Measurements from ENCODE around the gene ARL6IP5.

ARL6IP5 gene

DNA sequence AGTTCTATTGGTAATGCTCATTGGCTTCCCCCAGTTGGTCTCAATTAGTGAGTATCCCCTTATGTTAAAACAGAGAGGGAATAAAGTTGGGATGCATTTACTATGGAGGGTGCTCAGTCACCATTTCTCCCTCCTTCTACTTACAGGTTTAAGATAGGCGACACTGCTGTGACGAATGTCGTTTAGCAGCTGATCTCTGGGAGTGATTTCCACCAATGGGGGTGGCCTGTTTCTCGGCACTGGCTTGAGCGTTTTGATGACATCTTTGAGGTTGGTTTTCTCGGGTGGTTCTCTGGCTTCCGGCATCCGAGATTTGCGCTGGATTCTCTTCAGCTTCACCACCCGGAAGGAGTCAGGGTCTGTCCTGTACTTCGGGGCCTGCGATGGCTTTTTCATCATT, 33.8 kb downstream of the ARL6IP5 start:
- no peak for DNase-seq

DNA sequence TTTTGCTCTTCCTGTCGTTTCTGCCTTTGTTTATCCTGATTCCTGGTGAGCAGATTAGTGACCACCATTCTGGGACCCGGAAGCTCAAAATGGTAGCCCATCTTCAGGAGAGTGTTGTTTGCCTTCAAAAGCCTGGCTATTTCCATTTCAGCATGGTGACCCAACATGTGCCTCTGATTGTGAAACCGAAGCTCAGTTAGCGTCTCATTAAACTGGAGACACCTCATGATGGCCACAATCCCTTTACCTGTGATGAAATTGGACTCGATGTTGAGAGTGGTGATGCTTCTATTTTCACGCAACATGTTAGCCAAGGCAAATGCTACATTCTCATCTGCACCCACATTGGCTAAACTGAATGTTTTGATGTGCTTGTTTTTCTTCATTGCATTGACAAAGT, 34.4 kb downstream of the ARL6IP5 start:
- DNase-seq = no peak

DNA sequence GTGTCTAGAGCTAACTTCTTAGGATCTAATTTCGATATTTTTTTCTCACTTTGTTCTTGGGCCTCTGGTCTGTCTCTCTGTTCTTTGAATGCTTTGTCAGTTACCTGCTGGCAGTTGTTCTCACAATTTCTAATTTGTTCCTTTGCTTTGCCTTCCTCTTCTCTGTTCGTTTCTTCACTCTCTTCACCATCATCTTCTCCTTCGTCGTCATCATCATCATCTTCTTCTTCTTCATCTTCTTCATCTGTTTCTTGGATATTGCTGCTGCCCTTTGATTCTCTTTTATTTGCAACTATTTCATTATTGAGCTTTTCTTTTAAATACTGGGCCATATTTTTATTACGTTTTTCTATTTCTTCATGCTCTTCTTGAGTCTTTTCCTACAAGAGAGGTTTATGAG, 34.9 kb downstream of the ARL6IP5 start:
- no peak for DNase-seq

DNA sequence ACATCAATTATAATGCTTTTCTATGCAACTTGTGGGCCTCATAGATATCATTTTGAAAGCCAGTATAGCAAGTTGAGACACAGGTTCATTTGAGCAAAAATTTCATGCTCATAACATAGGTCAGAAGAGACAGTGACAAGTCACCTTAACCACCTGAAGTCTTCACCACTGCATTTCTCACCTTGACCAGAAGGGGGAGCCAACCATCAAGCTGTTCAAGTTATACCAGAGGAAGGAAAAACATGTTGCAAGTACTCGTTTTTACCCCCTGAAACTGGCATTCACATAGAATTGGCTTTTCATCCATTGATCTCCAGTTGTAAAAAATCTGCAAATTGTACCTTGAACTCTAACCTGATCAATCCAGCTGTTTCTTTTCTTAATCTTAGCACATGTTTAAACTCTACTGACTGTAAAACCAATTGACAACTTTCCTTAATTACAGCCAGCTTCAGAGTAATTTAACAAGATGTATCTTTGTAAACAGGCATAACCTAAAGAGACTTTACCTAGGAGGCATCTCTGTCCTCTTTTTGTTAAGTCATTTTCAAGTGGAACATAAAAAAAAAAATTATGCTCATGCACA, 36.2 kb downstream of the ARL6IP5 start:
- peak; percentile 78 to 85 for DNase-seq

DNA sequence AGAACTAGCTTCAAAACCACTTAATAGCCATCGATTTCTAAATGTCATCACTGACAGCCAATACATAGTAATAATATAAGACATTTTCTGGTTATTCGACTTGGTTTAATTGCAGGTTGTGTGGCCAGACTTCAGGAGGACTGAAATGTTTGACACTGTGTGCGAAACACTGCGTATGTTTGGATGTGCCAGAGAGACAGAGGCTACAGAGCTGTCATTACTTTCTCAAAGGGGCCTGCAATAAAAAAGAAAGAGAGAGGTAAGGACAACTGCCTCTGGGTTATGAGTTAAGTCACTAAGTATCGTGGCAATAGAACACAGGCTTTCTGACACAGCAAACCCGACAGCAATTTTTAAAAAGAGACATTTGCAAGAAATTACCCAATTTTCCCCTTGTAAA, 36.8 kb downstream of the ARL6IP5 start:
- no peak for DNase-seq

DNA sequence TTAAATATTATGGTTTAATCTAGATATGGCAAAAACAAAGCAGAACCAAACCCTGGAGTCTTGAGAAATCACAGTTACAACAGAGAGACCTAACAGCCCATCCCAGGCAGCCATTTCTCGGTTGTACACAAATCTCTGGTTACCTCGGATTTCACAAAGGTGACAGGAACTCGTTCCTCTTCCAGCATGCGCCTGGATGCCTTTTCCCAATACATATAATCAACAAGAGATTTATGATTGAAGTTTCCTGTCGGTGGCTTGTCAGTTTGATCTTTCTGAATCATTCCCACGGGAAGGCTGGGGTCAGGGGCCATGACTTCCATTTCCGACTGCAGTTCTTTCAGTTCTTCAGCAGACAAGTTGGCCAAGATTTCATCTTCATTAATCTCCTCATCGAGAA, 37.2 kb downstream of the ARL6IP5 start:
- DNase-seq = no peak

DNA sequence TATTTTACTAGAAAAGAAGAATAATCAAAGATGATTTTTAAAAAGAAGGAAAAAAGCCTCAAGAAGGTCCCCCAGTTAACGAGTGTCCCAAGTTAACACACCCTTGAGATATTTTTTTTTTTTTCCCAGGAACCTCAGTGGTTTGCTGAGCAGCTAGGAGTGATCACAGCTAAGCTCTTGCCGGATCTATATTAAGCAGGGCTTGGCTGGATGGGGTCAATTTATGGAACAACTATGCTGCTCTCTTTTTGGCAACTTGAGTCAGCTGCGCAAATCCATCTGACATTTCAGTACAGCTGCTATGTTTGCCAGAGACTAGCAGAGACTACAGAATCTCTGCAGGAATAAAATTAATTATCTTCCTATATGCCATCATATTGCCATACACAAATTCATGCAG, 37.7 kb downstream of the ARL6IP5 start, which contains the start of gene LMOD3:
Gene LMOD3, minus strand, starts transcription at position 193 of the 400 bp plus-strand sequence. CDS start 209 bp downstream, outside the sequence.
- DNase-seq = no peak

DNA sequence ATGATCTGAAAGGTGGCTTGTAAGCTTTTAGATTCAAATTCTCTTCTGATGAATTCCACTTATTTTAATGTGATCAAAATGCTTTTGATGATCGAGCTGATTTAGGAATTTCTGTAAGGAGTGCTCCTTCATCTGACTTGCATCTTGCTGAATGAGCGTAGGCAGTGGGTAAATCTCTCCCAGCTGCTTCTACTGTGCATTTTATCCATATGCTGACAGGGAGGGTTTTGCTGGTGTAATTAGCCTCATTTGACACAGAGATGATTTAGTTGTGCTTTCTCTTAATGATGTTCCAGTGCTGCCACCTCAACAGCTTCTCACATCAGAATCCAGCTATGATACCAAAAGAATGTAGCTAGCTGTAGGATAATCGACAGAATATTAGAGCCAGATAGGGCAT, 41.5 kb downstream of the ARL6IP5 start:
- no peak for DNase-seq

DNA sequence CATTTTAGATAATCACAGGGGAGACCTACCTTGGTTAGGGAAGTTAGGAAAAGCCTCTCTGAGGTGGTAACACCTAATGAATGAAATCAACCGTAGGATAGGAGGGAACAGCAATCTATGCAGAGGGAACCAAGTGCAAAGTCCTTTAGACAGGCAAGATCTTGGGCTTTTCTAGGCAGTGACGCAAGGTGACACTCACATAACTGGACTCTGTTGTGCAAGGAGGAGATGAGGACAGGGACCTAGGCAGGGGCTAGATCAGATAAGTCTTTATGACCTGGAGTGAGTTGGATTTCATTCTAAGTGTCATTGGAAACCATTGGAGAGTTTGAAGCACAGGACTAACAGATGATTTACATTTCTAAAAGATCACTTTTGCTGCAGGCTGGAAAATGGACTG, 42.3 kb downstream of the ARL6IP5 start:
- DNase-seq = no peak

DNA sequence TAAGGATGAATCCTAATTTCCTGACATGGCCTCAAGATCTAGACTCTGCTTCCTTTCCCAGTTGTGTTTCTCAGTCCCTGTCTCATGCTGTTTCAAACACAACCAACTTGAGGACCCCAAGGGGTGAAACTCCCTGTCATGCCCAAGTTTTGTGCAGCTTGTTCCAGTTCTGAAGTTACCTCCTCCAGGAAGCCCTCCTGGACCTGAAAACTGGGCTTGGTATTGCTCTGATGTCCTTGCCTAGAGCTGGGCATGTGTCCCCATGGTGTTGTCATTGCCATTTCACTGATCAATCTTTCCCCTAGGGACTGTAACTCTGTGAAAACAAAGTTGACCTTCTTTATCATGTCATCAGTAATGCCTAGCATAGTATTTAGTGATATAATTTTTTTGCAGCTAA, 43.8 kb downstream of the ARL6IP5 start:
- DNase-seq = no peak

DNA sequence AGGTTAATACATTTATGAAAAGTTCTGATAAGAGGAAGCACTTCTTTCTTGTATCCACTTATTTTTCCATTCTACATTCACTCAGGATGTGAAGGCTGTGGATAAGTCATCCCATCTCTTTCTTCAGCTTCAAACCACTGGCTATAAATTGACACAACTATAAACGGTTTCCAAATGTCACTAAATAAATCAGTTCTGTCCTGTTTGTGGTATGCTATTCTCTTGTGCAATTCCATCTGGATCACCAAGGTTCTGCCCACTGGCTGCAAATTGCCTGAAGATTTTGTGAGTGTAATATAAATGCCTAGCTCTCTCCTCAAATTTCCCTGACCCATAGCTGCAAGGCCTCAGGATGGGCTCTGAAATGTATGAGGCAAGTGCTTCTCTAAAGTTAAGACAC, 44.8 kb downstream of the ARL6IP5 start:
- no peak for DNase-seq

DNA sequence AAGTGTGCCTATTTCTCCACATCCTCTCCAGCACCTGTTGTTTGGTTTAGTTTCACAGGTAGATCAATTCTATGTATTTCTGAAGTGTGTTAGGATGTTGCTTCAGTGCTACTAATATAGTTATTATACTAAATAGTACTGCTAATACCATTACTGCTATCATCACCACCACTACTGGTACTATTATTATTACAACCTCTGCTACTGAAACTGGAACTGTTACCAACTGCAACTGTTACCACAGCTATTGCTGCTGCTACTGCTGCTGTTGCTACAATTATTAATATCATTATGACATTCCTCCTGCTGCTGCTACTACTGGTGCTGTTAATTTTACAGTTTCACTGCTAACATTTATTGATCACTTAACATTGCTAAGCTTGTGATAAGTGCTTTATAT, 46.0 kb downstream of the ARL6IP5 start:
- DNase-seq = no peak

DNA sequence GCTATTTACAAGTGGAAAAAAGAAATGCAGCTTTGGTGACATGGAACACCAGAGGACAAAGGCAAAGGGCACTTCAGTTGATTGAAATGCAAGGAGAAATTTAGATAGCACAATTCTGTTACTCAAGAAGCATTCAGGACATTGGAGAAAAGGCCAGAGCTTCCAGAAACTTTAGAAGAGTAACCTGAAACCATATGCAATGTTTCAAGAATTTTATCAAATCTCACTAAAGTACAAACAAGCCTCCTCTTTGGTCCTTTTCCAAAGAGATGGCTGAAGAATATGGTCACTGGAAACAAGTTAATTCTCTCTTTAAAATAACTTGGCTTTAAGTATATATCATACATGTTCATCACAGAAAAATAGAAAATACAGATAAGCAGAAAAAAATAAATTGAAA, 52.3 kb downstream of the ARL6IP5 start:
- DNase-seq = no peak

DNA sequence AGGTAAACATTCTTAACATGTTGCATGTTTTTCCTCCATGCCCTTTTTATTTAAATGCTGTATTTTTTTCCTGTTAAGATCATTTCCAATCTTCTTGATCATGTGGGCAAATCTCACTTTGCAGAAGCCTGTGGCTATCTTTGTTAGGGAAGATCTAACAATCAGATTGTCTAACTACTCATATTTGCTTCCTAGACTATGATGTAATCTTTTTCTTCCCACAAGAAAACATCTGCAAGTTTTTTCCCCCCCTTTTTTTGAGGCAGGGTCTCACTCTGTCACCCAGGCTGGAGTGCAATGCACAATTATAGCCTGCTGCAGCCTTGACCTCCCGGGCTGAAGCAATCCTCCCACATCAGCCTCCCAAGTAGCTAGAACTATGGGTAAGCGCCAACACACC, 52.7 kb downstream of the ARL6IP5 start:
- no peak for DNase-seq

DNA sequence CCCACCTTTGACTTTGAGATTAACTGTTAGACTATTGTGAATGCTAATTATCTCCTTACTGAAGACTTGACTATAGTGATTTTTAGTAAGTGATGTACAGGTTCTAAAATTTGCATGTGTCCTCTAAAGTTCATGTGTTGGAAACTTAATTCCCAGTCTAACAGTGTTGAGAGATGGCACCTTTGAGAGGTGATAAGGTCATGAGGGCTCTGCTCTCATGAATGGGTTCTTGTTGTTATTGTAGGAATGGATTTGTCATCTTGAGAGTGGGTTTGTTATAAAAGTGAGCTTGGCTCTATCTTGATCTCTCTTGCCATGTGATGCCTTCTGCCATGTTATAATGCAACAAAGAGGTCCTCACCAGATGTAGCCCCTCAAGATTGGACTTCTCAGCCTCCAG, 56.6 kb downstream of the ARL6IP5 start:
- DNase-seq = no peak

DNA sequence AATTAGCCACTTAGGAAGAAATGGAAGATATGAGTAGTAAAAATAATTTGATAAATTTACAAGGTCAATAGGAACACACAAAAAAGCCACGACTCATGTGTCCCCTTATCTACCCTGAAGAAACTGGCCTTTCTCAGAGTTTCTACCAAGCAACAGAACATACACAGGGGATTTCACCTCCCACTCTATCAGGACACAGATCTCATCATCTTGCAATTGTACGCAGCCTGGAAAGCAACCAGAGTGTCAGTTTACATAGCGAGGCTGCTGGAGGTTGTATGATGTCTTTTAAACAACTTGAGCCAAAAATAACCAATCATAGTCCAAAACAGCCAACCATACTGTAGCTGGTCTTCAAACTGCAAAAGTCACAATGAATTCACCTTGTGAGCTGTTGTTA, 57.4 kb downstream of the ARL6IP5 start:
- DNase-seq = no peak

DNA sequence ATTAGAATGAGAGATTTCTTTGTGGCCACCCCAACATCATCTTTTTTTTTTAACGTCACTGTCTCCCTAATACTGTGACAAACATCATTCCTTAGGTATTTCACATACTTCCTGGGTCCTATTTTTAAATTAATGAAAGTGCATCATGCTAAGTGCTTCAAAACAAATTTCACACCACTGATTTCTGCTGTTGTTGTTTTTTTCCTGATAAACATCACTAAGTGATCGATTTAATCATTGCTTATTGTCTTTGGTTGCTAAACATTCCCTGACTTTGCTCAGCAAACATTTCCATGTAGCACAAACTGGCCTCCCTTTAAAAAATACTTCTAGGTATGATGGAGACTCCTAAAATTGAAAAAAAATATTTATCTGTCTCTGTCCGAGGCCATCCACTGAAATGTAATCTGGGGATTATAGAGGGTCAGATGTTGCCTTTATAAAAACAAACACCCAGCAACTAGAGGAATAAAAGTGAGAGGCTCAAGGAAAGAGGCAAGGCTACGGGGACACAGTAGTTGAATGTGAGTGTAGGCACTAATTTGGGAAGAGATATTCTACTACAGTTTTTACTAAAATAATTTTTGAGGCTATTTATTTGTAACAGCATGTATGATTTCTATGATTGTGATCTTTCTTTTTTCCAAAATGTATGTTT, 58.2 kb downstream of the ARL6IP5 start:
- DNase-seq = no peak

DNA sequence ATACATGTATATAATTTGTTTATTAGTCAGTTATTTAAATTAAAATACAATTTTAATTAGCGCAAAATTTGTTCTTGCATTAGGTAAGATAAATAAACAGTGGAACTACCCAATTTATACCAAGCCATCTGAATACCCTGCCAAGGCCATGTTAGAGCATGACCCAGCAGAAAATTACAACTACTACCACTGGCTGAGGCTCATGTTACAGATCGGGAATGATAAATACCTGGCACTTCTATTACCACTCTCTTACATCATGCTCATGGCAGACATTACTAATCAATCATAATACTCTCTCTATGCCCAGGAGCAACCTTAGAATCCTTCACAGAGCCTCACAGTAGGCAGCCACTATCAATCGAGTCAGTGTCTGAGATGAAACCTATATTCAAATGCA, 58.9 kb downstream of the ARL6IP5 start:
- no peak for DNase-seq

DNA sequence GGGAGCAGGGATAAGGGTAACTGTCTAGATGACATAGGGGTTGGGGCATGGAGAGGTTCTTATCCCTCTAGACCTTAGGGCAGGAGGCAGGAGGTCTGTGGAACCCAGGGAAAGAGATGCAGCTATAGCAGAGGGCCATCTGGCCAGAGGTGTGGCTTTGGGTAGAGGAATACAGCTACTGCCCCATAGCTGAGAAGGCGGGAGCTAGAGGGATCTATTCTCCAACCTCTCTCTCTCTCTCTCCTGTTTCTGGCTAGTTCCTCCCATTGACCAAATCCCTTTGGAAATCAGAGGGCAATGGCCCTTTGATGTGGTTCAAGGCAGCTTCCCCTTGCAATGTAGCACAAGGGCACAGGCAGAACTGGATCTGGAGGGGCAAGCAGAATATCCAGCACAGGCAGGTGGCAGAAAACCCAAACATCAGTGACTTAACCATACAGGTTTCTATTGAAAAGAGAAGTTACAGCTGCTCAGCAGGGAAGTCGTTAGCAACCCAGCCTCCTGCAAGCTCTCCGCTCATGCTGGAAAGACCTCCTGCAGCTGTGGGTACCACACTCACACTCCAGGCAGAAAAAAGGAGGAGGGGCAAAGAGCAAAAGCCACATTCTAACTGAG, 60.0 kb downstream of the ARL6IP5 start:
- DNase-seq = no peak

DNA sequence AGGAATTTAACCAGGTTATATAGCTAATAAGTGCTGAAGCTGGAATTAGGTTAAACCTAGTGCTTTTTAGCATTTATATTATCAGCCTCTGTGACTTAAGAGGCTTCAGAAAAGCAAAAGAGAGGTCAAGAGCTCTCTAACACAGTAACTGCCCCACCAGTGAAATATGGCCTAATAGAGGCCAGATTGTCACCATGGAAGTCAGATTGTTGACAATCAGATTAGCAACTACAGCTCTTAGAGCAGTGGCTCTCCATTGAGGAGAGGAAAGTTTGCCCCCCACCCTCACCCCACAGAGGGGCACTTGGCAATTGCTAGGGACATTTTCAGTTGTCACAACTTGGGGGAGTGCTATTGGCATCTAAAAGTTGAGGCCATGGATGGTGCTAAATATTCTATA, 61.0 kb downstream of the ARL6IP5 start:
- no peak for DNase-seq

DNA sequence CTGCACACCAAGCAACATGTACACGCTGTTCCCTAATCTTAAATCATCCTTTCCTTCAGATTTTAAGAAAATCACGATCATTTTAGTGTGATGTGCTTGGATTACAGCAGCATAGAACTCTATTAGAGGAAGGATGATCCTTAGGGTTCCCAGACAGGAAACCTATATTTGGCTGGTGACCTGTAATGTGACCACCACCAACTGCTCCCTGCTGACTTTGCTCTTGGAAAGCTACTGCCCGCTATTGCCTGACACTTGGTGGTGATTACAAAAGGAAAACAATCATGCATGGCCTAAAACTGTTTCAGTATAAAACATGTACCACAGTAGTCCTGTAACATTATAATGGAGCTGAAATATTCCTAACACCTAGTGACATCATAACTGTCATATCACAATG, 64.8 kb downstream of the ARL6IP5 start:
- no peak for DNase-seq

Data from CD4-positive, alpha-beta T cell treated with Interleukin-1 beta for 1 hour (primary cell).